ENCODE results near the gene TRPV5.
A peak's percentile ranks its signal among the peaks of the same experiment; 100 is the strongest.

Gene TRPV5

DNA sequence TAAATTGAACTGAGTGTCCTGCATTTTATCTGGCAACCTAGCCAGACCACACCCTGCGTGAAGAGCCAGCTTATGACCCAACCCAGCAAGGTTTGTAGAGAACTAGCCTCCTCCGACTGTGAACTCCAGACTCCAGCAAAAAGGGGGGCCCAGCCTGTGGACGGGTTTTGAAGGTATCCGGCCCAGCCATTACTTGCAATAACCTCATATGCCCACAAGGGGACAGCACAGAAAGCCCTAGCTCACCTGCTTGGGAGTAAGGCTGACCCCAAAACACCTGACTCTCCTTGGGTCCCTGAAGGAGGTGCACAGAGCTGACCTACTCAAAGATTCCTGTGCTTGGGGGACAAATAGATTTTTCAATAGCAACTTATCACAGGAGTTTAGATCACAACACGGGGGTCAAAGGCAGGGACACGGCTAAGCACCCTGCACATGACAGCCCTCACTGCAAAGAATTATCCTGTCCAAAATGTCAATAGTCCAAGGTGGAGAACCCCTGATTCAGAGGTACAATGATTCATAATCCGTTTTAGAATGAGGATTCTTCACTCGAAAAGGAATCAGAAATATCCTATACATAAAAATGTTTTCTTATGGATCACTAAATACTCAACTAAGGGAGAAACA is 52.6 kb downstream of the TRPV5 start:
- TF ChIP-seq CTCF (IDR thresholded peaks at IDR 0.05; ENCODE audit: extremely low read depth, insufficient read depth, missing control alignments) = peak; percentile 76
- in situ Hi-C loops (cut with MboI; ENCODE audit: low pct_unique_long_range_greater_than_20kb, low sequenced_read_pairs, unreplicated experiment) = no loop called here
- peak; percentile 75 for DNase-seq (ENCODE audit: low spot score)

DNA sequence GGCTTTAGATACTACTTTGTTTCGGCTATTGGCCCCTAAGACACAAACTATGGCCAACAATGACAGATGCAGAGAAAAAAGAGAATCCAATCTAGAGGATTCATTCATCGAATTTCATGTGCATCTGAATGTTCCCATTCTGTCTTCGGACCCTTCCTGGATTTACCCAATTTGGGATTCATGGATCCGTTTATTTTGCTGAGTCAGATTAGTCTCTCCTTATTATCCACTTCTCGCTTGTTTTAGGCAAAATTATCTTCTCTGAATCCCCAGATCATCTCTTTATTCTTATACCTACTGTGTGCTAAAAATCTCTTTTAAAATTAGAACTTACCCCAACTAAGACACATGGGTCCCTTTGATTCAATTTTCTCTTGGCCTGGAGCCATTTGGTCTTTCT is 54.5 kb downstream of the TRPV5 start:
- in situ Hi-C loops (cut with MboI; ENCODE audit: low pct_unique_long_range_greater_than_20kb, low sequenced_read_pairs, unreplicated experiment) = no loop called here
- no peak for TF ChIP-seq CTCF (IDR thresholded peaks at IDR 0.05; ENCODE audit: extremely low read depth, insufficient read depth, missing control alignments)
- DNase-seq (ENCODE audit: low spot score) = no peak

GRCh38 chr7:142878315-142878714 is 55.2 kb downstream of the TRPV5 start:
- in situ Hi-C loops (cut with MboI; ENCODE audit: low pct_unique_long_range_greater_than_20kb, low sequenced_read_pairs, unreplicated experiment) = no loop called here
- no peak for TF ChIP-seq CTCF (IDR thresholded peaks at IDR 0.05; ENCODE audit: extremely low read depth, insufficient read depth, missing control alignments)
- DNase-seq (ENCODE audit: low spot score) = no peak

- in situ Hi-C loops (cut with MboI; ENCODE audit: low pct_unique_long_range_greater_than_20kb, low sequenced_read_pairs, unreplicated experiment) = no loop called here
- DNase-seq (ENCODE audit: low spot score) = no peak
- TF ChIP-seq CTCF (IDR thresholded peaks at IDR 0.05; ENCODE audit: extremely low read depth, insufficient read depth, missing control alignments) = no peak
Observed at GRCh38 chr7:142876991-142877910, 56.3 kb downstream of the TRPV5 start.

DNA sequence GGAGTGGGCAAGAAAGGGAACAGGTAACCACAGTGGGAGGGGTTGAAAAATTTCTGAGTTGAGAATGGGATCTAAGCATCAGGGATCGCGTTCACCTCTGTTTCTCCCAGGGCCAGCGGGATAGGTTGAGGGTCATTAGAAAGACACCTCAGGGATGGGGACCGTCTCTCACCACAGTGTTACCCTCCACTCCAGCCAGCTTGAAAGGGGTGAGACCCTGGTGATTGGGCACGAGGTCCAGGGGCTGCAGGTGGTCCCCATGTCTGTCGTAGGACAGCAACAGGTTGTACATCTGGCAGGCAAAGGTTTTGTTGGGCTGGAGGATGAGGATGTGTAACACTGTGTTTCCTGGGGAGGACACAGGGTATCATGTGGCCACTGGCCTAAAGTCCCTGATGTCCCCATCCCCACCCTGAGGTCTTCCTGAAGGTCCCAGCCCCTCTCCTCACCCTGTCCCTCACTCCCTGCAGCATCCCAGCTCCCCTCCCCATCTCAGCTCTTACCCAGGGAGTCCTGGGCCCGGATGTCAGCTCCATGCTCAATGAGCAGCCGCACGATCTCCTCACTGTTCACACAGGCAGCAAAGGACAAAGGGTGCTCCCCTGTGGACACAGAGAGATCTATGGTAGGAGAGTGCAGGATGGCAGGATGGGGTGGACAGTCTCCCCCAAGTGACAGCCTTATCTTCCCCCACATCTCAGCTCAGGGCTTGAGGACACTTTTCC is 57.1 kb downstream of the TRPV5 start:
- no peak for TF ChIP-seq CTCF (IDR thresholded peaks at IDR 0.05; ENCODE audit: extremely low read depth, insufficient read depth, missing control alignments)
- in situ Hi-C loops (cut with MboI; ENCODE audit: low pct_unique_long_range_greater_than_20kb, low sequenced_read_pairs, unreplicated experiment) = no loop called here
- DNase-seq (ENCODE audit: low spot score) = no peak

- in situ Hi-C loops (cut with MboI; ENCODE audit: low pct_unique_long_range_greater_than_20kb, low sequenced_read_pairs, unreplicated experiment) = no loop called here
- DNase-seq (ENCODE audit: low spot score) = no peak
- TF ChIP-seq CTCF (IDR thresholded peaks at IDR 0.05; ENCODE audit: extremely low read depth, insufficient read depth, missing control alignments) = no peak
Observed at GRCh38 chr7:142875456-142875855, 58.1 kb downstream of the TRPV5 start.
